K562 (cell line): ENCODE measurements around the gene CBL. TPM values are rescaled to one million over a fixed set of nuclear protein-coding genes. Genes with fewer than 3 reads are reported as not detected.

Experiments used
- ASH1L ChIP-seq: fragments of 450-650 bp; IDR thresholded peaks from 2 replicates; pipeline ENCODE4 v1.6.1; 2018; ENCODE audit warnings: borderline replicate concordance, mild to moderate bottlenecking, low read depth; ENCODE audit not compliant: partially characterized antibody
- BMI1 ChIP-seq: fragments of 150-350 bp; IDR thresholded peaks from 2 replicates; pipeline ENCODE4 v1.6.1; 2014; ENCODE audit warnings: low read length
- C11orf30 ChIP-seq: fragments of 450-650 bp; IDR thresholded peaks from 2 replicates; pipeline ENCODE4 v1.6.1; 2016; ENCODE audit warnings: low read depth, mild to moderate bottlenecking
- CREB3 ChIP-seq: fragments of 450-650 bp; conservative IDR thresholded peaks from 2 replicates; pipeline ENCODE4 v1.6.1; 2016; ENCODE audit warnings: missing genetic modification characterization, low read depth, mild to moderate bottlenecking, missing compliant biosample characterization, moderate library complexity
- FOSL1 ChIP-seq: fragments of 200-800 bp; sonication (Bioruptor generic); conservative IDR thresholded peaks from 2 replicates; pipeline ENCODE4 v1.6.1; 2016; ENCODE audit warnings: missing genetic modification characterization, missing compliant biosample characterization
- HMGXB4 ChIP-seq: sonication (generic); formaldehyde crosslinking; IDR thresholded peaks from 2 replicates; pipeline ENCODE4 v1.8.1; 2023; ENCODE audit warnings: mild to moderate bottlenecking, missing genetic modification reagents
- MCM2 ChIP-seq: fragments of 450-650 bp; IDR thresholded peaks from 2 replicates; pipeline ENCODE4 v1.6.1; 2017; ENCODE audit warnings: low read depth, mild to moderate bottlenecking
- MTA3 ChIP-seq: fragments of 450-650 bp; formaldehyde crosslinking; IDR thresholded peaks from 2 replicates; pipeline ENCODE4 v1.6.1; 2017; ENCODE audit warnings: mild to moderate bottlenecking, borderline replicate concordance
- NR2F6 ChIP-seq: fragments of 450-650 bp; formaldehyde crosslinking; IDR thresholded peaks from 2 replicates; pipeline ENCODE4 v1.4.0; 2020; ENCODE audit warnings: mild to moderate bottlenecking
- PATZ1 ChIP-seq: fragments of 250-450 bp; sonication (Bioruptor Pico); IDR thresholded peaks from 2 replicates; pipeline ENCODE4 v1.5.0; 2020; ENCODE audit warnings: mild to moderate bottlenecking, borderline replicate concordance
- PHB2 ChIP-seq: fragments of 450-650 bp; IDR thresholded peaks from 2 replicates; pipeline ENCODE4 v1.6.1; 2017; ENCODE audit warnings: low read depth
- SLC30A9 ChIP-seq: fragments of 250-450 bp; sonication (Bioruptor Pico); IDR thresholded peaks from 2 replicates; pipeline ENCODE4 v1.8.0; 2022; ENCODE audit warnings: mild to moderate bottlenecking, moderate library complexity
- SP2 ChIP-seq: IDR thresholded peaks from 2 replicates; pipeline ENCODE4 v1.6.1; 2011; ENCODE audit warnings: mild to moderate bottlenecking, low read depth, low read length, moderate library complexity; ENCODE audit not compliant: poor library complexity, severe bottlenecking; ENCODE audit errors: extremely low read depth
- TEAD4 ChIP-seq, 2 experiments: sonication (generic) in 1 of 2; formaldehyde crosslinking in 1 of 2; IDR thresholded peaks; 2 replicates each; pipeline versions ENCODE4 v1.6.1 to v1.8.0; 2012 to 2022; ENCODE audit warnings: borderline replicate concordance in 1 of 2, inconsistent platforms in 1 of 2, low read length in 1 of 2, mild to moderate bottlenecking in 1 of 2, missing genetic modification reagents in 1 of 2
- ZFP30 ChIP-seq: fragments of 250-450 bp; sonication (Bioruptor Pico); IDR thresholded peaks from 2 replicates; pipeline ENCODE4 v1.8.0; 2022; ENCODE audit warnings: moderate library complexity, mild to moderate bottlenecking, inconsistent platforms, borderline replicate concordance
- polyA plus RNA-seq, 8 experiments: library from polyadenylated mRNA; depleted of rRNA in 4 of 8; stranded (reverse) in 5 of 8; unstranded in 3 of 8; fragments of >200 nt; fragmentation: Nextera tagmentation in 2 of 8; fragmentation: Illumina TruSeq in 1 of 8; extraction: Ambion mirVana in 2 of 8; extraction: Trizol in 1 of 8; gene quantifications; 2 replicates each; pipeline versions ENCODE4 v1.2.1 to v1.2.3, GENCODE V29; 2011 to 2014; ENCODE audit warnings: inconsistent platforms in 1 of 8, missing spikeins in 1 of 8
- total RNA-seq, 7 experiments: library from RNA; depleted of rRNA in 6 of 7; stranded (reverse); fragments of >200 nt in 6 of 7; fragmentation: Illumina TruSeq in 2 of 7; extraction: Trizol in 2 of 7; gene quantifications; 2 replicates each; pipeline versions ENCODE4 v1.2.1 to v1.2.3, GENCODE V29; 2011 to 2021; ENCODE audit warnings: low replicate concordance in 1 of 7
- TF ChIP-seq, protein P1 (sequence below): sonication (generic); formaldehyde crosslinking; IDR thresholded peaks from 2 replicates; pipeline ENCODE4 v1.8.1; 2022; ENCODE audit warnings: missing genetic modification reagents
- TF ChIP-seq, protein P2 (sequence below), 2 experiments: IDR thresholded peaks; 2 replicates each; pipeline ENCODE4 v1.6.1; 2012; ENCODE audit warnings: improper control_type of control experiment in 2 of 2, low read depth in 2 of 2, low read length in 2 of 2, borderline replicate concordance in 1 of 2

CBL gene
- total and polyA plus RNA-seq, 9 of the 15 experiments (the other 6 are each of a cell fraction or from before 2014, with no cell fraction given) = 3.2 to 24.9 (median 9.9) TPM

- TF ChIP-seq, protein P1, sequence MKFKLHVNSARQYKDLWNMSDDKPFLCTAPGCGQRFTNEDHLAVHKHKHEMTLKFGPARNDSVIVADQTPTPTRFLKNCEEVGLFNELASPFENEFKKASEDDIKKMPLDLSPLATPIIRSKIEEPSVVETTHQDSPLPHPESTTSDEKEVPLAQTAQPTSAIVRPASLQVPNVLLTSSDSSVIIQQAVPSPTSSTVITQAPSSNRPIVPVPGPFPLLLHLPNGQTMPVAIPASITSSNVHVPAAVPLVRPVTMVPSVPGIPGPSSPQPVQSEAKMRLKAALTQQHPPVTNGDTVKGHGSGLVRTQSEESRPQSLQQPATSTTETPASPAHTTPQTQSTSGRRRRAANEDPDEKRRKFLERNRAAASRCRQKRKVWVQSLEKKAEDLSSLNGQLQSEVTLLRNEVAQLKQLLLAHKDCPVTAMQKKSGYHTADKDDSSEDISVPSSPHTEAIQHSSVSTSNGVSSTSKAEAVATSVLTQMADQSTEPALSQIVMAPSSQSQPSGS (CRISPR knock-in tag) = no peak
- no peak for TF ChIP-seq MCM2
- no peak for TF ChIP-seq HMGXB4
- no peak for TF ChIP-seq FOSL1
- TF ChIP-seq C11orf30 = no peak
- TF ChIP-seq ZFP30 (CRISPR knock-in tag) = no peak
- no peak for TF ChIP-seq MTA3
- no peak for TF ChIP-seq SLC30A9 (CRISPR knock-in tag)
- TF ChIP-seq, protein P2, sequence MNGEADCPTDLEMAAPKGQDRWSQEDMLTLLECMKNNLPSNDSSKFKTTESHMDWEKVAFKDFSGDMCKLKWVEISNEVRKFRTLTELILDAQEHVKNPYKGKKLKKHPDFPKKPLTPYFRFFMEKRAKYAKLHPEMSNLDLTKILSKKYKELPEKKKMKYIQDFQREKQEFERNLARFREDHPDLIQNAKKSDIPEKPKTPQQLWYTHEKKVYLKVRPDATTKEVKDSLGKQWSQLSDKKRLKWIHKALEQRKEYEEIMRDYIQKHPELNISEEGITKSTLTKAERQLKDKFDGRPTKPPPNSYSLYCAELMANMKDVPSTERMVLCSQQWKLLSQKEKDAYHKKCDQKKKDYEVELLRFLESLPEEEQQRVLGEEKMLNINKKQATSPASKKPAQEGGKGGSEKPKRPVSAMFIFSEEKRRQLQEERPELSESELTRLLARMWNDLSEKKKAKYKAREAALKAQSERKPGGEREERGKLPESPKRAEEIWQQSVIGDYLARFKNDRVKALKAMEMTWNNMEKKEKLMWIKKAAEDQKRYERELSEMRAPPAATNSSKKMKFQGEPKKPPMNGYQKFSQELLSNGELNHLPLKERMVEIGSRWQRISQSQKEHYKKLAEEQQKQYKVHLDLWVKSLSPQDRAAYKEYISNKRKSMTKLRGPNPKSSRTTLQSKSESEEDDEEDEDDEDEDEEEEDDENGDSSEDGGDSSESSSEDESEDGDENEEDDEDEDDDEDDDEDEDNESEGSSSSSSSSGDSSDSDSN (IDR thresholded peaks at IDR 0.05; ENCODE audit: borderline replicate concordance in 1 of 2, low read depth in 2 of 2, low read length in 2 of 2) = peak in 1 of 2 experiments; percentile 19; a peak in 1 of 4 replicates
- no peak for TF ChIP-seq CREB3 (tag)
- no peak for TF ChIP-seq SP2
- TF ChIP-seq ASH1L = no peak
- TF ChIP-seq PATZ1 (CRISPR knock-in tag) = no peak
- TF ChIP-seq NR2F6 (CRISPR knock-in tag) = no peak
- TF ChIP-seq TEAD4 (IDR thresholded peaks at IDR 0.05; ENCODE audit: low read length) = no peak; the same call in 1 of the 2 replicates
- no peak for TF ChIP-seq TEAD4 (CRISPR knock-in tag; IDR thresholded peaks at IDR 0.05; ENCODE audit: borderline replicate concordance)
- 0 out of 2 replicates have a peak, but pooled peaks have one; percentile 18 for TF ChIP-seq PHB2
- no peak for TF ChIP-seq BMI1
Observed at GRCh38 chr11:119206511-119207414, 624 bp downstream of the CBL start (continued).
